Effector CD8-positive, alpha-beta T cell (primary cell): ENCODE results near the gene THSD4.

ENCODE experiments used
- DNase-seq: peaks from one replicate; lab custom pipeline; 2025; lab: John Stamatoyannopoulos, UW

THSD4 gene

DNA sequence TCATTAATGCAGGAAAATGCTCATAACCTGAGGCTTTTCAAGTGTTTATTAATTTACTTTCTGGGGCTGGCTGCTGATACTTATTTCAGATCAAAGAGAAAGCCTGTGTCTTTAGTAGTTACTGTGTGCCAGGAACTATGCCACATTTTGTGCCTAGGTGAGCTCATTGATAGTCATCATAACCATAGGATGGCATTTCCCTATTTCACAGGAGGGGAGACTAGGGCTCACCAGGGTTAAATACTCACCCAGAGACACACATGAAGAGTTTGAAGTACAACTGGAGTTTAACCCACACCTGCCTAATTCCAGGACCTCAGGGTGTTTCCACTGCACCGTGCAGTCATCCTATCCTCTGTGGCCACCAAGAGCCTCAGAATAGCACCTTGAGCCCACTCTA, 430.7 kb downstream of the THSD4 start:
- no peak for DNase-seq

DNA sequence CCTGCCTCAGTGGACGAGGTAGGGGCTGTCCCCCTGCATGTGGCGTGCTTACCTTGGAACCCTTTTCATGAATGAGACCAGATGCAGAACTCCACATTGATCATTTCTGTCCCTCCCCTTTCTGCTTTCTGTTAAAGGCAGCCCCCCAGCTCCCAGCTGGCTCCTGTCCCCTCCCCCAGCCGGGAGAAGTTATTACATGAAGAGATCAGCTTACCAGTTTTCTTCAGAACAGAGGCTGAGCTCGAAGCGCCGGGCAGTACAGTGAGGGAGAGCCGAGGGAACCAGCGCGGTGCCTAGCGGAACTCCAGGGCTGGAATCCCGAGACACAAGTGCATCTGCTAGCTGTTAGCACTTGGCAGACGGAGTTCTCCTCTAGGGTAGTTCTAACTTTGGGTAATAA, 431.7 kb downstream of the THSD4 start:
- no peak for DNase-seq

DNA sequence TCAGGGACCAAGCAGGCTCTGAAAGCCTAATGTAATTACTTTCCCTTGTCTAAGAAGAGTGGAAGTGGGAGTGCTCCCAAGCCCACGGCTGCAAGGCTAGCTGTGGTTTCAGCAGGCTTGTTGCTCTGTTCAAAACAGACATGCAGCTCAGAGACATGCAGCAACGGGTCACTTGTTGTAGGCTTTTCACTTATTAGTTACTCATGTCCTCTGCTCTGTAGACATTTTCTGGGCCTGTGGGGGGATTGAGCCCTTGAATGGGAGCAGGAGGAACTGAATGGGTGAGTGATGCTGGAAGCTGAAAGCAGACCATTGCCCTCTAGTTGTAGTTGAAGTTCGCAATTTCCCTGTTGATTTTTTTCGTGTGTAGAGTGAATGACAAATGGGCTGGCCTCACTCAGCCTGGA, 433.1 kb downstream of the THSD4 start:
- DNase-seq: no peak

DNA sequence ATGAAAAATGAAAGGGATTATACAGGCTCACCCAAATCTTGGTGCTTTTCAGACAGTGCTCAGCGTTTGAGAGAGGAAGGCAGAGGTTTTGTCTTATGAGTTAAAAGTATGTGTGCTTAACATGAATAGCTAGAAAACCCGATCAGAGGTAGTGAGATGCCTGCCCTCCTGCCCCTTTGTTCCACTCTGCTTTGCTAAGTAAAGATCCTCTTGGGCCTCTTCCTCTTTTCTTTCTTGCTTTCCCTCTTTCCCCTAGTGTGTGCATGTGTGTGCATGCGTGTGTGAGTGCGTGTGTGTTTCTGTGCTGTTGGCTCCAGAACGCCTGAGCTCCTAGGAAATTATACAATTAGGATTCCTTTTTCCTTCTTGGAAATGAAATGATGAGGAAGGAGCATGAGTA, 433.8 kb downstream of the THSD4 start:
- DNase-seq: no peak

DNA sequence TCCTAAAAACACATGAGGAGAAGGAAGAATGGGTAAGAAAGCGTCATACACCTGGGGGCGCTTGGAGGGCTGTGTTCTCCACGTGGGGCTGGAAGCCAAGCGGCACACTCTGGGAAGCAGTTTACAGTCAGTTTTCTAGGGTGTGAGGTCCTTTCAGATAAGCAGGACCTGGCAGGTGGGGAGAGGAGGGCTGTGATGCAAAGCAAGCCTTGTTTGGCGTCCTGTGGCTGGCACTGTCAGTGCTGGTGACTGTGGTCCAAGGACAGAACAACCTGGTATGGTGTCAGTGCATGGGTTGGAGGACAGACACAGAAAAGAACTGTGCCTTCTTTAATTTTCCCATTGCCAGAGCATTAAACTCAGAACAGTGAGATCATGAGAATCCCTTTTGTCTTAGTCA, 434.4 kb downstream of the THSD4 start:
- DNase-seq: no peak

DNA sequence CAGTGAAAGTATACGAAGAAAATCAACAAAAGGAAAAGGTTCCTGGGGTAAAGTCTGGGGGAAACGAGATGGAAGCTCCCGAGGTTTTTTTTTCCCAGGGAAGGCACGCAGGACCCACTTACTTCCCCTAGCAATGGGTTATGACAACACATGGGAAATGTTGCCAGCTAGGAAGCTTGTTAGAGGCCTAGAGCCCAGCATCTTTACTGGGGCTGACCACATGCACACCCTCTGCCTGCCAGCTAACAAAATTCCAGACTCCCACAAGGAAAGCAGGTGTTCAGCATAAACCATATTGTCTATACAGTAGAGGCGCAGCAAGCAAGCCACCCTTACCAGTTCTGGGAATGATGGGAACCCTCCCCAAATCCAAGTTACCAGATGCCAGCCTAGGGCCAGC, 436.3 kb downstream of the THSD4 start:
- no peak for DNase-seq

DNA sequence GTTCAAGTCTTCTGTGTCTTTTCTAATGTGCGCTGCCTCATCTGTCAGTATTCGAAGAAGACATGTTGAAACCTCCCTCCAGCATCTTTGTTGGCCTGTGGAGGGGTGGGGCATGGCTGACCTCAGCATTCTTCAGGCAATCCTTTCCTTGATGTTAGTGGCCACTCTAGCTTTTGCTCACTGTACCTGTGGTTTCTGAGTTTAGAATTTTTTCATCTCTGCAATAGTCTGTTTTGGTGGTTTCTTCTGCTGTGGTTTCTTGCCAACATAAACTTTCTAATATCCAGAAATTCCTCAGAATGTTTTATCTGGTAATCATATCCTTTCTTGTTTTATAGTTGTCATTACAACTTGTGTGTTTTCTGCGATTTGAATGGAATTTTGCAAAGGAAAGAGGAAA, 443.8 kb downstream of the THSD4 start:
- no peak for DNase-seq

DNA sequence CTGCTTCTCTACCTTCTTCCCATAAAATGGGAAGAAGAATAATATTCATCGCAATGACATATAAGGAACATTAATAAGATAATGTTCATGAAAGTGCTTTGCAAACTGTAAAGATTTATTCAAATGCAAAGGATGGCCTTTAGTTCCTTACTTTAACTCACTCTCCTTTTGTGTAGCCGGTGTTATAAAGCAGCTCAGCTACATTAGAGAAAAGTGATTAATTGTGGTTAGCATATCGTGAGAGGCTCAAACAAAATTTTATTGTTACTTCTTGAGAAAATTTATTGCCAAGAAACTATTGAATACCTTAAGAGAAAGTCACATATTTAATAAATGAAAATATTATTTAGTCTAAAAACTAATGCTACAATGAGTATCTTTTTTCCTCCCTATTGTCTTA, 444.3 kb downstream of the THSD4 start:
- DNase-seq: no peak

DNA sequence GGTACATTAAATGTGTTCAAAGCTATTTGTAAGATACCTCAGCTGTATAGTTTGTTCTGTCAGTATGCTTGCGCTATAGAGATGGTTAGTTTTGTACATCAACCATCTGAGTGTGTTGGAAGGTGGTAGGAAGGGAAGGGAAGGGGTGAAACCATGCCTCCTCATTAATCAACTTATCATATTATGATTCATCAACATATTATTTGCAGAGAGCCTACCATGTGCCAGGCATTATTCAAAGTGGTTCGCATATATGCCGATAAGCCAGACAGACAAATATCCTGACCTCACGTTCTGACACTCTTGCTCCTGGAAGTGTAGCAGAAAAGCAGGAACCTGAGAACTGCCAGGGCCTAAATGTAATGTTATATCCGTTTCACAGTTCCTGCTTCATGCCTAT, 447.0 kb downstream of the THSD4 start:
- DNase-seq: no peak

DNA sequence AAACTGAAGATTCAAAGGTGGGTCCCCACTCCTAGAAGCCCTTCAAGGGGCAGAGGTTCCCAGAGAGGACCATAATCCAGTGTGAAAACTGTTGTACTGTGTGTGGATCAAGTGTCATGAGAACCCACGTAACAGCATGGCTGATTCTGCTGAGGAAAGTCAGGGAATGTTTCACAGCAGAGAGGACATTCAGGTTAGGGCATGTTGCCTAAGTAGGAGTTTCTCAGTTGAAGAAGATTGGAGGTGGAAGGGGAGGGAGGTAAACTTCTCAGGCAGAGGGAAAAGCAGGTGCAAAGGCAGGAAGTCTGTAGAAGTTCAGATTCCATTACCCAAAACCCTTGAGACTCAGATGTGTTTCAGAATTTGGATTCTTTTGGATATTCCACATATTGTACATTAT, 448.9 kb downstream of the THSD4 start:
- DNase-seq: no peak

DNA sequence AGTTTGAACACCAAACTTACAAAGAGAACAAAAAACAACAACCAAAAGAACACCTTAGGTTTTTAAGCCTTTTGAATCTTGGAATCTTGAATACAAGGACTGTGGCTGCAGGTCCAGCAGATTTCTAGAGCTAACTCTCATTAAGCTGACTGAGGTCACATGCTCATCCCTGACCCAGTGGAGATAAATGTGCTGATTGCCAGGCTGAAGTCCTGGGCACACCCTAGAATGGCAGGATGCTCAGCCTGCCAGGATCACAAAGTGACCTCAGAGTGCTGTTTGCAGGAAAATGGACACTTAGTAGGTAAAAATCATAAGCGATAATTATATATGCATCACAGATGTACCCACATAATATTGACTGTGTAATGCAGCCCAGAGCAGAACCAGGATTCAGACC, 449.7 kb downstream of the THSD4 start:
- DNase-seq: no peak

DNA sequence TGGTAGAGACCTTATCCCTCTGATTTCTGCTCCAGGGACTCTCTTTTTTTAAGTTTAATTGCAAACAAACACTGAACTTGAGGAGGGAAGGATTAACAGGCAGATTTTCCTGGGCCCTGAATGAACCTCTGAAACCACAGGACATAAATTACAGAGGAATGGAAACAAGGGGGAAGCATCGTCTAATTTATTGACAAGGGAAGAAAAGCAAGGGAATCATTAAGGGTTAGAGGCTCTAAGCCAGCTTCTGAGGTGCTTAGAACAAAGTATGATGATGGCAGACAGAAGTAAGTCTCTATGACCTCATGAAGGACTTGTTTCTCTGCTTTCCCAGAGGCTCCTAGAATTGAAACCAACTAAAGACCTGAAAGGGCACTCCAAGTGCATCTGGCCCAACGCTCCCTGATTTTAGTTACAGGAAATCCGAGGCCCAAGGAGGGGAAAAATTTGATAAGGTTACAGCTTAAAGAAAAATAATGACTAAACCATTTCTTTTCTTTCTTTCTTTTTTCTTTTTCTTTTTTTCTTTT, 450.4 kb downstream of the THSD4 start:
- DNase-seq: no peak

DNA sequence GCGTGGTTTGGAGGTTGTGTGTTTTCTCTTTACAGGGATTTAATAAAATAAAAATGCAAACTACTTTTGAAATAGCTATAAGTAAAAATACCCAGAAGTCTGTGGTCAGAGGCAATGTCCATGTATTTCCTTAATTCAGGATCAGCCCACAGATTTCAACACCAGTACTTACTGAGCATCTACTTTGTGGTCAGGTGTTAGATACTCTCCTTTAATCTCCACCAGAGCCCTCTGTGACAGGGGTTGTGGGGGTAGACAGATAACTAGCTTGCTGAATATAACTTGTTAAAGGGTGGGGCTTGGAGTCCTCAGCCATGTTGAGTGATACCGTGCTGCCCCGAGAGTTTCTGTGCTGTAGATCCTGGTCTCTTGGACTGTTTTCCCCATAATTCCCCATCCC, 451.0 kb downstream of the THSD4 start:
- DNase-seq: no peak

DNA sequence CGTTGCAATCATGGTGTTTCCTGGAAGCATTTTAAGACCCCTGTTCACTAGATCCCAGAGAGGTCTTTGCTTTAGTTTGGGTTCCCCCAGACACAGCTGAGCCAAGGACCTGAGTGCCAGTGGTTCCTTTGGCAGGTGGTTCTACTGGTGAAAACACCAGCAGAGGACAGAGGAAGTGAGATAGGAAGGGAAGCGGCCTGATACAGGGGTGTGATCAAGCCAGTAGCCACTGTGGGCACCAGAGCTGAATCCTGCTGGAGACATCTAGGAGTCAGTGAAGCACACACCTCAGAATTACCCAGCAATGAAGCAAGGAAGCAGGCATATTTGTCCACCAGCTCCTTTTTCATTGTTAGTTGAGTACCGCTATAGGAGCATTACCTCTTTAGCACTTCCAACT, 451.9 kb downstream of the THSD4 start:
- DNase-seq: no peak

DNA sequence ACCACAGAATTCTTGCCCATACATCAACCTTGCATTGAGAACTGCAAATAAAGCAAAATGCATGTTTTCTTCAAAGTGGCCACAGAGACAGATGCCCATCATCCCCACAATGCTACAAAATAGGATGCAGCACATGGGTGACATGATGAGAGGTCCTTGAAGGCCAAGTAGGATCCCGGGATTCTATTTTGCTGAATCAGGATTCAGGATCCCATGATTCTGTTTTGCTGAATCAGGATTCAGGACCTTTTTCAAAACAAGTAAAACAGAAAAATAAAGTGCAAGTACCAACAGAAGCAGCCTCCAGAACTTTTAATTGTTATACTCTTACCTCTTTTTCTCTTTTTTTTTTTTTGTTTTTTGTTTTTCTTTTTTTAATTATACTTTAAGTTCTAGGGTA, 453.0 kb downstream of the THSD4 start:
- DNase-seq: no peak

DNA sequence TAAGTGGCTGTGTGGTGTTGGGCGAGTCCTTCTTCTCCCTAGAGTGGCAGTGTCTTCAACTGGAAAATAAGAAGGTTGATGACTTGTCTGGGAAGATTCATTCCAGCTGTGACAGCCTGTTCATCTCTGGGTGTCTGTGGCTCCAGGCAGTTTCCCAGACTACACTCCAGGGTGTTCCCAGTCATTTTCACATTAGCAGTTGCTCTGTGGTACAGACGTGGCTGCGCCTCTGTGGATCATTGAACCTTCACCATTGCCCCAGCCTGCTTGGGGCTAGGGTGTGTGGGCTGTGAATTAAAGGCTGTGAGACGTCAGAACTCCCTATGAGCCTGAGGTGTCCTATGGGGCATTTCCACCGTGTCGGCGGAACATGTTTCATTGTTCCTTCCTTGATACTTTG, 455.5 kb downstream of the THSD4 start:
- DNase-seq: no peak

DNA sequence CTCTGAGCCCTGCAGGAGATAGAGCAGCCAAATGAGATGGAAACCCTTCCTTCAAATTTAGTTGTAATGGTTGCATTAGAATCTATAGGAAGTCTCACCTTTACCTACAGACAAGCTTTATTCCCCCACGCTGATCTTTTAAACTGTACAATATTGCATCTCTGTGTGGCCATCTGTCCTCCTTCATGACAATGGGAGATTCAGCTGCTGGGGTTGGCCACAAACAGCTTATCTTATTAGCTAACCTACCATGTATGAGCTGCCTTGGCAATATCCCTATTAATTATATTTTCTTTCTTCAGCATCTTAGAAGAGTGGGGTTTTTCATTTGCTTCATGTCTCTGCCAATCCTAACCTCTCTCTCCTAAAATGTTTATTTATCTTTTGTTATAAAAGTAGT, 456.4 kb downstream of the THSD4 start:
- DNase-seq: no peak

DNA sequence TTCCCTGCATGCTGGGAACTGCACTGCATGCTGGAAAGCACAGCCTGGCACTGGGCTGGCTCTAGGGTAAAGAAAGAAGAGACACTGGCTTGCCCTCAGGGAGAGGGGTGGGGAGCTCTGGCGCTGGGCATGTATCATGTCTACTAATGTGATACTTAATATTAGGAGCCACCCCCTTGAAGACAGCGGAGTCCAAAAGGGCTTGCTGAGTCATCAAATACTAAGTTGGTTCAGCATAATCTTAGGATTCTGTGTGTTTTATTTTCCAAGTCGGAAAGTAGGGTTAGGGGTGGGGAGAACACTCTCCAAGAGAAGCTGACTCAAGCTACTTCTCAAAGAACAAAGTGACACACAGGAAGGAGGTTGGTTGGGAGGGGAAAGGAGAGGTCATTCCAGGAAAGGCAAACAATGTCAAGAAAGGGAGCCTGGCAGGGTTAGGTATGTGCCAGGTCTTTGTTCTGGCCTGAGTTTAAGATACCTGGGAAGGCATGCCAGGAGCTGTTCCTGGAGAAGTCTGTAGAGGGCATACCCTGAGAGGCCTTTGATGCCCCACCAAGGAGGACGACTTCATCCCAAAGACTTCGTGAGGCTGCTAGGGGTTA, 457.3 kb downstream of the THSD4 start:
- DNase-seq: no peak

DNA sequence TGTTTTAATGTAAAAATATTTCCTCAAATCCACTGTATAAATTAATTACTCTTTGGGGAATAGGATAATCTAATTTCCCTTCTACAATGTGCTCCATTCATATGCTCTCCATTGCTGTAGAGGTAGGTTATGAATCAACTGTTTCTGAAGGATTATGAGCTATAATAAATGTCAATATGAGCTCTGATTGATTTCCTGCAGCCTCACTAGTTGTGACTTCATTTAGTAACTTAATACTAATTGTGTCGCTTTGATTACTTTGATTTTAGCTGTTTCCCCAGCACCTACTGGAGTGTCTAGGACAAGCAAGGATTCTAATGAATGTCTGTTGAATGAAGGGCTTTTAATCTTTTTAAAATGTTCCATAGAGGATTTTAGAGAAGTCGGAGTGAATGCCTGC, 458.3 kb downstream of the THSD4 start:
- no peak for DNase-seq

DNA sequence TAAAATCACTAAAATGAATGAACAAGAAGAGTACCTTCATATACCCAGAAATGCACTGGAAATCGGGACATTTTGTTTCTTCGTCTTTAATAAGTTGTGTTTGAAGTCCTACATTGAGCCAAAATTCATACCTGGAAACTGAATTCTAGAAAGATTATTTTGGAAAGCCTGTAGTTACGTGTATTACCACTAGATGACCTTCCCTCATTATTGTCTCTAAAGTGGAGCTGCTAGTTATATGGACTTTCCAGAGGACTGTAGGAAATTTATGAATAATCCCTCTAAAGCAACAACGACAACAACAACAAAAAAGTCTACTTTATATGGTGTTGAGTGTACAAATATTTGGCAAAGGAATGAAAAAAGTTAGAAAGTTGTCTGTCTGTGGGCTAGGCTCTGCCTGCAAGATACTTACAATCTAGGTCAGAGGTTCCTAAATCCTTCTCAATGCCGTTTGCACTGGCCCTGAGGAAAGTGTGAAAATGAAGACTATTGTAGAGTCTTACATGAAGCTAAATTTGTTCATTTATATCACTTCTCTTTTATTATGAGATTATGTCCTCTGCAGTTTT, 460.3 kb downstream of the THSD4 start:
- DNase-seq: no peak

DNA sequence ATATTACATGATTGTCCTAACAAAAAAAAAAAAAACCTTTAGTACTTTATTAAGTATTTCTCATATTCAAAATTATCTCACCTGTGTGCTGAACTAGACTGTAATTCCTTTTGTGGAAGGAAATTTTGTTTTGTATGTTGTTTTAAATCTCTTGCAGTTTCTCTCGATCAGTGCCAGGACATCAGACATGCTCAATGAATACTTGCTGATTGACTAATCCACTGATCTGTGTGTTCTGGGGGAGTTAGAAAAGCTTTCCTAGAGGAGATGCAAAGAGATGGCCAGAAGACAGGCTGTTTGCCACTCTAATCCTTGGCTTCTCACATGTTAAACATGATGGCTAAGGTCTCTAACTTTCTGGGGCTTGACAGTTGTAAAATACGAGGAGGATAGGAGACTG, 461.8 kb downstream of the THSD4 start:
- no peak for DNase-seq

DNA sequence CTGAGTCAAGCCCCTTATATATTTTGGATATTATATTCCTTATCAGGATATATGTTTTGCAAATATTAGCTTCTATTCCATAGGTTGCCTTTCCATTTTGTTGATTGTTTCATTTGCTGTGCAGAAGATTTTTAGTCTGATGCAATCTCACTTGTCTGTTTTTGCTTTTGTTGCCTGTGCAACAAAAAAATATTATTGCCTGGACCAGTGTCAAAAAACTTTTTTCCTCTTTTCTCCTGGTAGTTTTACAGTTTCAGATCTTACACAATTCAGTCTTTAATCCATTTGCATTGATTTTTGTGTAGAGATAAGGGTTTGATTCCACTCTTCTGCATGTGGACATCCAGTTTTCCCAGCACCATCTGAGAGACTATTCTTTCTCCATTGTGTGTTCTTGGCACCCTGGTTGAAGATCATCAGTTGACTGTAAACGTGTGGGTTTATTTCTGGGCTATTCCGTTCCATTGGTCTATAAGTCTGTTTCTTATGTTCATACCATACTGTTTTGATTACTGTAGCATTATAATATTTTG, 466.2 kb downstream of the THSD4 start:
- DNase-seq: no peak

DNA sequence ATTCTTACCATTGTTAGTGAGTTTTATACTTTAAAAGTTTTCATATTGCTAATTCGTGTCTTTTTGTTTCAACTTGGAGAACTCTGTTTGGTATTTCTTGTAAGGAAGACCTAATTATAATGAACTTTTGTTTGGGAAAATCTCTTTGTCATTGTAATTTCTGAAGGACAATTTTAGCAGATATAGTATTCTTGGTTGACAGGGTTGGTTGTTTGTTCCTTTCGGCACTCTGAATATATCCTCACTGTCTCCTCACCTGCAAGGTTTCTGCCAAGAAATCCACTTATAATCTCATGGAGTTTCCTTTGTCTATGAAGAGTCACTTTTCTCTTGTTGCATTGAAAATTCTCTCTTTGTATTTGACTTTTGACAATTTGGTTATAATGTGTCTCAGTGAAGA, 469.9 kb downstream of the THSD4 start:
- DNase-seq: no peak

DNA sequence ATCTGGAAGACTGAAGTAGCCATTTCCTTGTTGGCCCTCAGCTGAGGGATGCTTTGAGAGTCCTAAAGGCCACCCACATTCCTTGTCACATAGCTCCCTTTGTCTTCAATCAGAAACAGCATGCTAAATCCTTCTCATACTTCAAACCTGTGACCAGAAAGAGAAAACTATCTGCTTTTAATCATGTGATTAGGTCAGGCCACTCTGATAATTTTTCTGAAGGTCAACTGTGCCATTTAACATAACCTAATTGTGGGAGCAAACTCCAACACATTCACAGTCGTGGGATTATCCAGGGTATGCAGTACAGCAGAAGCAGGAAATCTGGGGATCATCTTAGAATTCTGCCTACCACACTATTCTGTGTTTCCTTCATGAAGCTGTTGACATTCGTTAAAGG, 471.2 kb downstream of the THSD4 start:
- no peak for DNase-seq
